IPS DF 19.7 (cell line): ENCODE data around the gene FXYD7.
"Not testable (repeated sequence)": the region's sequence is repeated elsewhere in the genome, so short reads cannot be mapped to it uniquely, and the experiment has no call there.

Experiments used
- DNase-seq: peaks from one replicate; pipeline ENCODE4 v3.0.0-alpha.2; 2013; ENCODE audit warnings: low read depth, low spot score

FXYD7 gene, protein sequence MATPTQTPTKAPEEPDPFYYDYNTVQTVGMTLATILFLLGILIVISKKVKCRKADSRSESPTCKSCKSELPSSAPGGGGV

GRCh38 chr19:35143231-35143715, at the start of gene FXYD7:
Gene FXYD7, plus strand, starts transcription at chr19:35143255. Its CDS starts 79 bp downstream, at chr19:35143334.
- DNase-seq, result no peak

- no peak for DNase-seq
Measured at GRCh38 chr19:35093430-35093829, 49.6 kb upstream of the FXYD7 start.

DNA sequence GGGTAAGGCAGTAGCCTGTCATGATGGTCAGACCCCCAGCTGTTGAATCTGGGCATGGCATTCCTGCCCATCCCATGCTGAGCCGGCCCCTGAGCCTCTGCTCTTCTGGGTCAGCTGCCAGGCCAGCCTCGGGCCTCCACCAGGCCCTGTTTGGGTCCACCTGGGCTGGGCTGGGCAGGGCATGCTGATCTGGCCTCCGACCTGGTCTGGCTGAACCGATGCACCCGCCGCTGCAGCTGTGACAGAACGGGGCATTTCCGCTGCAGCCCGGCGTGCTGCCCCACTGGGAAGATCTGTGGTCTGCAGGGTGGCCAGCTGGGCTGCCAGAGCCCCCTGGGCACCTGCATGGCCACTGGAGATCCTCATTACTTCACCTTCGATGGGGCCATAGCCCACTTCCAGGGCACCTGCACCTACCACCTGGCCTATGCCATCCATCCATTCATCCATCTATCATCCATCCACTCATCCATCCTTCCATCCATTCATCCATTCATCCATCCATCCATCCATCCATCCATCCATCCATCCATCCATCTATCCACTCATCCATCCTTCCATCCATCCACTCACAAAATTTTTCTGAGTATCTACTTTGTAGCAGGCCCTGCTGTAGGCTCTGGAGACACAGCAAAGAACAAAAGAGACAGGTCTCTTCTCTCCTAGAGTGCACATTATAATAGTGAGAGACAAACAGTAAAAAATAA, 49.0 kb upstream of the FXYD7 start:
- DNase-seq, result no peak

- DNase-seq, result no peak
Measured at GRCh38 chr19:35094656-35095055, 48.4 kb upstream of the FXYD7 start.

DNA sequence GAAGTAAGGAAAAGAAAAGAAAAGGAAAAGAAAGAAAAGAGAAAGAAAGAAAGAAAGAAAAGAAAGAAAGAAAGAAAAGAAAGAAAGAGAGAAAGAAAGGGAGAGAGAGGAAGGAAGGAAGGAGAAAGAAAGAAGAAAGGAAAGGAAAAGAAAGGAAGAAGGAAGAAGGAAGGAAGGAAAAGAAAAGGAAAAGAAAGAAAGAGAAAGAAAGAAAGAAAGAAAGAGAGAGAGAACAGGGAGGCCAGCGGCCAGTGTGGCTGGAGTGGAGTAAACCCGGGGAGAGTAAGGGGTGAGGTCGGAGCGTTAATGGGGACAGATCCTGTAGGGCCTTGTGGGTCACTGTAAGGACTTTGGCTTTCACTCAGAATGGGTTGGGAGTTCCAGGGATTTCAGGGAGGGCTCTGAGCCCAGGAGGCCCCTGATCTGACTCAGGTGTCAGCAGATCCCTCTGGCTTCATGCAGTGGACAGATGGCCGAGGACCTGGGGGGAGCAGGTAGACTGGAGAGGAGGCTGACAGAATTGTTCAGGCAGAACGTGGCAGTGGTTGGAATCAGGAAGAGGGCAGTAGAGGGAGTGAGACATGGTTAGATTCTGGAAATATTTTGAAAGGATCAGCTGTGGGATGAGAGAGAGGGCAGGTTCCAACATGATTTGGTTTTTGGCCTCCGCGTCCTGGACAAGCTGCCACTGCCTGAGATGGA, 47.2 kb upstream of the FXYD7 start:
- DNase-seq, result no peak

DNA sequence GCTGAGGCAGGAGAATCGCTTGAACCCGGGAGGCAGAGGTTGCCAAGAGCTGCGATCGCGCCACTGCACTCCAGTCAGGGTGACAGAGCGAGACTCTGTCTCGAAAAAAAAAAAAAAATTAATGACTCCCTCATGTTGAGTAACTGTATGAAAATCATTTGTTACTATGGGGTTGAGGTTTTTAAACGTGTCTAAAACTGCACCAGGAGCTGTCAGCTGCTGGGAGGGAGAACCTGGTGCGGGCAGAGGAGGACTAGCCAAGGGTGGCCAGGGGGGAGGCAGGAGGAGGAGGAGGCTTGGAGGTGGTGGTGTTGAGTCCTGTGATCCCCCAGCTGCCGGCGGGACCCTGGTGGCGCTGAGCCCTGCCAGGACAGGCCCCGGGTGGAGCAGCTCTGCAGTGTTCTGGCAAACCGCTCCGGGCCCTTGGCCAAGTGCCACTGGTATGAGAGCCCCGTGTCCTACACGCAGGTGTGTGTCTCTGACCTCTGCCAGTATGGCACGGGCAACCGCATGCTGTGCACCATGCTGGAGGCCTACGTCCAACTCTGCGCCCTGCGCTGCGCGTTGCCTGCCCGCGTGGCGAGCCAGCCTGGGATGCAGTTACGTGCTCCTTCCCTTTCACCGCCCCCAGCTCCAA, 44.5 kb upstream of the FXYD7 start:
- no peak for DNase-seq

- no peak for DNase-seq
Measured at GRCh38 chr19:35099155-35099896, 43.7 kb upstream of the FXYD7 start.

- DNase-seq, result no peak
Measured at GRCh38 chr19:35099897-35100275, 43.2 kb upstream of the FXYD7 start.

- DNase-seq, result no peak
Measured at GRCh38 chr19:35100588-35101533, 42.2 kb upstream of the FXYD7 start.

- DNase-seq, result not testable (repeated sequence)
Measured at GRCh38 chr19:35101949-35102348, 41.1 kb upstream of the FXYD7 start.

DNA sequence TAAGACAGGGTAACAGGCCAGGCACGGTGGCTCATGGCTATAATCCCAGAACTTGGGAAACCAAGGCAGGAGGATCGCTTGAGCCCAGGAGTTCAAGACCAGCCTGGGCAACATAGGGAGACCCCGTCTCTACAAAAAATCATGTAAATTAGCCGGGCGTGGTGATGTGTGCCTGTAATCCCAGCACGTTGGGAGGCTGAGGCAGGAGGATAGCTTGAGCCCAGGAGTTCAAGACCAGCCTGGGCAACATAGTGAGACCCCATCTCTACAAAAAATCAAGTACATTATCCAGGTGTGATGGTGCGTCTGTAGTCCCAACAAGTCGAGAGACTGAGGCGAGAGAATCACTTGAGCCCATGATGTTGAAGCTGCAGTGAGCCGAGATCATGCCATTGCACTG, 39.4 kb upstream of the FXYD7 start:
- DNase-seq, result not testable (repeated sequence)

DNA sequence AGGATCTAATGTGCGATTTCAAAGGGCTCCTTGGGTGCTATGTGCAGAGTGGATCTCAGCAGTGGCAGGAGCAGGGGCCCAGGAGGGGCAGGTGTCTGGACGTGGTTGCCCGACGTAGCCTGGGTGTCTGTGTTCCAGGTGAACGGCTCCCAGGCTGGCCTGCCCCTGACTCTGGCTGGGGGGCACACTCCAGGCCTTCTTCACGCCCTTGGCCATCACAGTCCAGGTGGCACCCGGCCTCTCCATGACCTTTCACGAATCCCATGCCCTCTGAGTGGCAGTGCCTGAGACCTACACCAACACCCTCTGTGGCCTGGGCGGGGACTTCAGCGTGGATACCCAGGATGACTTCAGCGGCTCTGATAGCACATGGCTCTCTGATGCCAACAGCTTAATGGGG, 38.7 kb upstream of the FXYD7 start:
- DNase-seq, result no peak

- no peak for DNase-seq
Measured at GRCh38 chr19:35105047-35105410, 38.0 kb upstream of the FXYD7 start.

- DNase-seq, result no peak
Measured at GRCh38 chr19:35105411-35106290, 37.4 kb upstream of the FXYD7 start.

DNA sequence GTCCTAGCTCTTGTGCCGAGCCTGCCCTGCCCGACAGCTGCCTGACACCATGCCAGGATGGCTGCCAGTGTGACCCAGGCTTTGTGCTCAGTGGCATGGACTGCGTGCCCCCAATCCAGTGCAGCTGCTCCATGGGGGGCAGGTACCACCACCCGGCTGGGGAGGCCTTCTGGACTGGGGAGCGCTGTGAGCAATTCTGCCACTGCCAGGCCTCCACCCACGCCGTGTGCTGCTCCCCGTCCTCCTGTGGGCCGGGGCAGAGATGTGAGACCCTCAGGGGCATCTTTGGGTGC, 36.8 kb upstream of the FXYD7 start:
- DNase-seq, result no peak

- DNase-seq, result no peak
Measured at GRCh38 chr19:35106898-35107541, 36.0 kb upstream of the FXYD7 start.

DNA sequence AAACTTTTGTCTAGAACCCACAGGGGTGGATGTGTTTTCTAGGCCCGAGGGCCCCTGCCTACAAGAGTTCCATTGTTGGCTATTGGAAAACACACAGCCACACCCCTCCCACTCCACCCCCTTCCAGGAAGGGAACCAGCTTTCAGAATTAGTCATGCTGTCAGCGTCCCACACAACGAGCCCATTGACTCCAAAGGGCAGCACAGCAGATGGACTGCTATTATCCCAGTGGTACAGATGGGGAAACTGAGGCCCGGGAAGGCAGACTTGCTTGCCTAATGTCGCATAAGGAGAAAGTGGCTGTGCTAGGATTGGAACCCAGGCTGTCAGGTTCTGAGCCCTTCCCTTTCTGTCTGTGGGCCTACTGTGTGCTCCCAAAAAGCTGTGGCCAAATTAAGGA, 35.5 kb upstream of the FXYD7 start:
- no peak for DNase-seq

GRCh38 chr19:35108730-35109129, 34.3 kb upstream of the FXYD7 start:
- DNase-seq, result no peak

DNA sequence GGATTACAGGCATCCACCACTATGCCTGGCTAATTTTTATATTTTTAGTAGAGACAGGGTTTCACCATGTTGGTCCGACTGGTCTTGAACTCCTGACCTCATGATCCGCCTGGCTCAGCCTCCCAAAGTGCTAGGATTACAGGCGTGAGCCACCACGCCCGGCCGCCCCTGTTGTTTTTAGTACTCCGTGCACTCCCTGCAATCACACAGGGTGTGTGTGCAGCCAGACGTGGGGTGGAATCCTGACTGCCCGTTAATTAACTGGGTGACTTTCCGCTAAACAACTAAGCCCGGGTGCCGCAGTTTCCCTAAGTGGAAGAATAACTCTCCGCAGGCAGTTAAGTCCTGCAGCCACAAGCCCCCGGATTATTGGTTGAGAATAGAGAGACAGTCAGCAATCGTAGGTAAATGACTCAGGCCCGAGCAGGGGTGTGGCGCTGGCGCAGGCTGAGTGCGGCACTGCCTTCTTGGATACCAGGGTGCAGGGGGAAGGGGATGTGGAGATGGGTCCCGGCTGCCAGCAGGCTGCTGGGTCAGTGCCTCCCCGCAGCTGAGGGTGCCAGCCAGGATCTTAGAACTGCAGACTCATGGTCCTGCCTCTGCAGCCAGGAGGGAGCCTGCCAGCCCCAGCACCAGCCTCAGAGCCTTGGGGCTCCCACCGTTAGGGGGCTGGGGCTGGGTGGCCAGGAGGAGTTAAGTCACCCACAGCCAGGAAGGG, 33.5 kb upstream of the FXYD7 start:
- no peak for DNase-seq
